Prostate gland (tissue), 2 donors: ENCODE results near the gene PRPF8. TPM values are rescaled to one million over a fixed set of nuclear protein-coding genes. Genes with fewer than 3 reads are reported as not detected.

Experiments used
- DNase-seq: peaks from one replicate; pipeline ENCODE4 v3.0.0-alpha.2; 2019; ENCODE audit warnings: low spot score
- H3K27ac ChIP-seq, 2 donors: fragments of 200-600 bp; sonication (generic); 2 replicates each; pipeline ENCODE4 v1.5.1; 2017 to 2019
- H3K27me3 ChIP-seq: fragments of 200-600 bp; sonication (generic); replicated peaks from 2 replicates; pipeline ENCODE4 v1.5.1; 2019; ENCODE audit not compliant: insufficient read depth
- H3K36me3 ChIP-seq, 2 donors: fragments of 200-600 bp; sonication (generic); 1 replicate in 1 of 2; 2 replicates in 1 of 2; pipeline versions ENCODE4 v1.5.1 to v1.8.1; 2017 to 2019
- H3K4me1 ChIP-seq: fragments of 200-600 bp; sonication (generic); replicated peaks from 2 replicates; pipeline ENCODE4 v1.5.1; 2019
- H3K4me3 ChIP-seq, 2 donors: fragments of 200-600 bp; sonication (generic); 2 replicates each; pipeline ENCODE4 v1.5.1; 2017 to 2019
- H3K9me3 ChIP-seq: fragments of 200-600 bp; sonication (generic); 2 replicates; pipeline ENCODE4 v1.5.1; 2017
- CTCF ChIP-seq, 4 experiments: fragments of 200-600 bp in 2 of 4; fragments of 450-650 bp in 2 of 4; sonication (generic) in 2 of 4; IDR thresholded peaks; 1 replicate in 3 of 4; 2 replicates in 1 of 4; pipeline ENCODE4 v1.5.1; 2016 to 2019; ENCODE audit warnings: antibody characterized with exemption in 4 of 4, mild to moderate bottlenecking in 2 of 4, moderate library complexity in 2 of 4
- POLR2A ChIP-seq: fragments of 450-650 bp; IDR thresholded peaks from one replicate; pipeline ENCODE4 v1.6.1; 2016; ENCODE audit warnings: antibody characterized with exemption, mild to moderate bottlenecking
- POLR2AphosphoS5 ChIP-seq: sonication (generic); formaldehyde crosslinking; IDR thresholded peaks from one replicate; pipeline ENCODE4 v1.6.1; 2017; ENCODE audit warnings: antibody characterized with exemption
- WGBS: methylation state at CpG from one replicate; pipeline ENCODE4 v1.1.5; 2018; 5-methylcytosine and 5-hydroxymethylcytosine counted together
- intact Hi-C: fragments of 100-400 bp; cut with DNase I; formaldehyde crosslinking; loops from one replicate; pipeline ENCODE4 v1.14.2; 2022
- total RNA-seq, 2 donors: library from RNA; depleted of rRNA; stranded (reverse); fragments of >200 nt; gene quantifications; one replicate each; pipeline ENCODE4 v1.1.0, GENCODE V29; 2016

PRPF8 gene
- total RNA-seq, 2 donors from 2014 or later, result 235 to 321 TPM

- TF ChIP-seq POLR2AphosphoS5 (no peak), CTCF (IDR thresholded peaks at IDR 0.05) (no peak), POLR2A (no peak)
- Histone ChIP-seq H3K27ac (no peak overlapping the region), H3K9me3 (no peaks in the 10 kb centered on the region), H3K27me3 (no peaks in the 10 kb centered on the region), H3K36me3 (no peaks in the 10 kb centered on the region), H3K4me1 (peaks cover 8% of the 10 kb centered on the region), H3K4me3 (no peak overlapping the region)
- no peak for DNase-seq
- 92% methylated on average over 6 of the region's 6 CpGs for WGBS
- intact Hi-C loops, result loop anchor here (5.0 kb wide), 1 partner anchor 33 kb away; no protein-coding TSS in a partner anchor
These were observed 59.1 kb downstream of the PRPF8 start for GRCh38 chr17:1625581-1625980.

GRCh38 chr17:1625053-1625452 lies 59.6 kb downstream of the PRPF8 start:
- DNase-seq, result no peak
- Histone ChIP-seq H3K4me1 (peaks cover 8% of the 10 kb centered on the region), H3K27me3 (no peaks in the 10 kb centered on the region), H3K4me3 (no peak overlapping the region), H3K9me3 (no peaks in the 10 kb centered on the region), H3K36me3 (no peaks in the 10 kb centered on the region), H3K27ac (no peak overlapping the region)
- intact Hi-C loops, result loop anchor here (5.0 kb wide), 1 partner anchor 33 kb away; no protein-coding TSS in a partner anchor
- TF ChIP-seq POLR2AphosphoS5, result no peak
- no peak for TF ChIP-seq POLR2A
- TF ChIP-seq CTCF (IDR thresholded peaks at IDR 0.05), result no peak
- WGBS, result 86% methylated on average over 14 of the region's 14 CpGs

GRCh38 chr17:1624650-1625049 lies 60.0 kb downstream of the PRPF8 start:
- Histone ChIP-seq H3K36me3 (no peaks in the 10 kb centered on the region), H3K4me1 (peaks cover 4% of the 10 kb centered on the region), H3K4me3 (no peak overlapping the region), H3K27me3 (no peaks in the 10 kb centered on the region), H3K9me3 (no peaks in the 10 kb centered on the region), H3K27ac (no peak overlapping the region)
- no peak for DNase-seq
- intact Hi-C loops, result loop anchor here (5.0 kb wide), 1 partner anchor 32 kb away; no protein-coding TSS in a partner anchor
- no peak for TF ChIP-seq CTCF (IDR thresholded peaks at IDR 0.05)
- no peak for TF ChIP-seq POLR2AphosphoS5
- TF ChIP-seq POLR2A, result no peak
- WGBS, result 87% methylated on average over 12 of the region's 12 CpGs

- intact Hi-C loops, result no loop called here
- Histone ChIP-seq H3K27ac (no peak overlapping the region), H3K4me1 (no peaks in the 10 kb centered on the region), H3K36me3 (no peaks in the 10 kb centered on the region), H3K9me3 (no peaks in the 10 kb centered on the region), H3K4me3 (no peak overlapping the region), H3K27me3 (no peaks in the 10 kb centered on the region)
- WGBS, result 83% methylated on average over 14 of the region's 14 CpGs
- DNase-seq, result no peak
- TF ChIP-seq POLR2A (no peak), POLR2AphosphoS5 (no peak), CTCF (IDR thresholded peaks at IDR 0.05) (no peak)
These were observed 61.5 kb downstream of the PRPF8 start for GRCh38 chr17:1623057-1623630.

- H3K36me3 ChIP-seq, result no peaks in the 10 kb centered on the region
- no peaks in the 10 kb centered on the region for H3K9me3 ChIP-seq
- intact Hi-C loops, result no loop called here
- no peaks in the 10 kb centered on the region for H3K4me1 ChIP-seq
- H3K27me3 ChIP-seq, result no peaks in the 10 kb centered on the region
- WGBS, result 80% methylated on average over 22 of the region's 22 CpGs
- no peak overlapping the region for H3K27ac ChIP-seq
- no peak for TF ChIP-seq POLR2A
- no peak for TF ChIP-seq POLR2AphosphoS5
- no peak for TF ChIP-seq CTCF (IDR thresholded peaks at IDR 0.05)
- H3K4me3 ChIP-seq, result no peak overlapping the region
- no peak for DNase-seq
These were observed 63.3 kb downstream of the PRPF8 start for GRCh38 chr17:1621273-1621954.
